ENCODE data around the gene PDHX.

- TF ChIP-seq POLR2AphosphoS5 (IDR thresholded peaks at IDR 0.05; ENCODE audit: borderline replicate concordance, low read depth, low read length) (no peak), EZH2 (IDR thresholded peaks at IDR 0.05) (no peak)
Observed at GRCh38 chr11:34921156-34921555, 4.7 kb downstream of the PDHX start.

Measured in SK-N-MC (cell line).